Chondrocyte (in vitro differentiated cells): Measurements from ENCODE around the gene LSS. TPM values are rescaled to one million over a fixed set of nuclear protein-coding genes. Genes with fewer than 3 reads are reported as not detected.
"Not testable (repeated sequence)": the region's sequence is repeated elsewhere in the genome, so short reads cannot be mapped to it uniquely, and the experiment has no call there.

Experiments
- DNase-seq: peaks from one replicate; pipeline ENCODE4 v3.0.0; 2021; ENCODE audit warnings: mixed read lengths, low spot score
- H3K27ac Mint-ChIP-seq: one replicate; pipeline ENCODE4 v1.8.0; 2021; ENCODE audit warnings: mild to moderate bottlenecking, moderate library complexity, mixed read lengths; ENCODE audit not compliant: unreplicated experiment
- H3K27me3 Mint-ChIP-seq: 2 replicates; pipeline ENCODE4 v1.8.0; 2021; ENCODE audit warnings: low read depth, mixed read lengths
- H3K36me3 Mint-ChIP-seq: 2 replicates; pipeline ENCODE4 v1.8.0; 2021; ENCODE audit warnings: low read depth, mixed read lengths
- H3K4me1 Mint-ChIP-seq: 2 replicates; pipeline ENCODE4 v1.8.0; 2021; ENCODE audit warnings: low read depth, mild to moderate bottlenecking, mixed read lengths
- H3K4me3 Mint-ChIP-seq: one replicate; pipeline ENCODE4 v1.8.0; 2021; ENCODE audit warnings: mild to moderate bottlenecking, moderate library complexity, mixed read lengths; ENCODE audit not compliant: unreplicated experiment
- H3K9me3 Mint-ChIP-seq: 2 replicates; pipeline ENCODE4 v1.8.0; 2021; ENCODE audit warnings: low read depth, mixed read lengths
- total RNA-seq: library from RNA; stranded (reverse); gene quantifications from 3 replicates; pipeline ENCODE4 v1.2.1, GENCODE V29; 2021
- TF ChIP-seq, protein P1 (sequence below): fragments of 200-600 bp; sonication (generic); IDR thresholded peaks from 2 replicates; pipeline ENCODE4 v1.5.0; 2021; ENCODE audit warnings: antibody characterized with exemption, mild to moderate bottlenecking, moderate library complexity

The LSS gene
- total RNA-seq, 1 donor from 2014 or later = 107 TPM

DNA sequence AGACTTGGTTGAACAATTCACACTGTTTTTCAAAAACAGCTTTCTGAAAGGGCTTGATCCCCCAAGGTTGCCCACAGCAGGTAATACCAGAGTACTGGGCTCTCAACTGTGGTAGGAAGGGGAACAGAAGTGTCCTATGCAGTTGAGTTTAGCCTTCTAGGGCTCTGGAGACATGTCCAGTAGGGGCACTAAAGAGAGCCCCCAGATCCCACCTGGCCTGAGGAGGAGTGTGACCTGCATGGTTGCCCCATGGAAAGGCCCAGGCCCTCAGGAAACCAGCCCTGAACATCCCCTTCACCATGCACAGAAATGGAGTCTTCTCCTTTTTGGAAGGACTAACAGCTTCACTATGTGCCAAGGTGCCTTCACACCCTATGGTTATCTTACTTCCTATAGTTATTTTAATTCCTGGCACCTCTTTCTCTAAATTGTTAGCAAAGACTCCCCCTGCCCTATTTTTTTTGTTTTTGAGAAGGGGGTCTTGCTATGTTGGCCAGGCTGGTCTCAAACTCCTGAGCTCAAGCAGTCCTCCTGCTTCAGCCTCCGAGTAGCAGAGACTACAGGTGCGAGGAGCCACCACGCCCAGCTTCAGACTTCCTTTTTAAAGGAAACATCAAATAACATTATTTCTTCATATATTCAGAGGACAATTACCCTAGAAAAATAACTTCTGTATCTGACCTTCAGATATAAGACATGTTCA, 16.8 kb upstream of the LSS start:
- no peak for DNase-seq
- no peak overlapping the region for H3K4me3 Mint-ChIP-seq
- peaks cover 40% of the 10 kb centered on the region for H3K36me3 Mint-ChIP-seq
- no peaks in the 10 kb centered on the region for H3K9me3 Mint-ChIP-seq
- TF ChIP-seq, protein P1, sequence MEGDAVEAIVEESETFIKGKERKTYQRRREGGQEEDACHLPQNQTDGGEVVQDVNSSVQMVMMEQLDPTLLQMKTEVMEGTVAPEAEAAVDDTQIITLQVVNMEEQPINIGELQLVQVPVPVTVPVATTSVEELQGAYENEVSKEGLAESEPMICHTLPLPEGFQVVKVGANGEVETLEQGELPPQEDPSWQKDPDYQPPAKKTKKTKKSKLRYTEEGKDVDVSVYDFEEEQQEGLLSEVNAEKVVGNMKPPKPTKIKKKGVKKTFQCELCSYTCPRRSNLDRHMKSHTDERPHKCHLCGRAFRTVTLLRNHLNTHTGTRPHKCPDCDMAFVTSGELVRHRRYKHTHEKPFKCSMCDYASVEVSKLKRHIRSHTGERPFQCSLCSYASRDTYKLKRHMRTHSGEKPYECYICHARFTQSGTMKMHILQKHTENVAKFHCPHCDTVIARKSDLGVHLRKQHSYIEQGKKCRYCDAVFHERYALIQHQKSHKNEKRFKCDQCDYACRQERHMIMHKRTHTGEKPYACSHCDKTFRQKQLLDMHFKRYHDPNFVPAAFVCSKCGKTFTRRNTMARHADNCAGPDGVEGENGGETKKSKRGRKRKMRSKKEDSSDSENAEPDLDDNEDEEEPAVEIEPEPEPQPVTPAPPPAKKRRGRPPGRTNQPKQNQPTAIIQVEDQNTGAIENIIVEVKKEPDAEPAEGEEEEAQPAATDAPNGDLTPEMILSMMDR = no peak
- no peak overlapping the region for H3K27ac Mint-ChIP-seq
- no peaks in the 10 kb centered on the region for H3K27me3 Mint-ChIP-seq
- H3K4me1 Mint-ChIP-seq = no peaks in the 10 kb centered on the region

DNA sequence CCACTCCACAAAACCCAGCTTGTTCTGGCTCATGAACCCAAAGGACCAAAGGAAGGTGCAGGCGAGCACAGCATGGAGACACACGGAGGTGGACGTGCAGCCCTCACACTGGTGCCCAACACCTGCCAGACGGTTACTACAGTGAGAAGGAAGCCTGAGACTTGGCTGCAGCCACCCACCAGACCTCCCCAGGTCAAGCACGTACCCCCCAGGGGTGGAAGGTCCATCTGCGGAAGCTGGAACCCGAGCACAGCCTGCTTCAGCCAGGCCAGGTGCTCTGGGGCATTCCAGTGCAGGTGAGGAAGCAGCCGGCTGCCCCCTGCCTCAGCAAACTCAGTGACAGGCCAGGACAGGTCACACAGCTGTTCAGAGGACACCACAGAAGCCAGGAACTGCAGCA, 16.0 kb upstream of the LSS start:
- Mint-ChIP-seq H3K36me3 (peaks cover 41% of the 10 kb centered on the region), H3K27ac (no peak overlapping the region), H3K4me1 (no peaks in the 10 kb centered on the region), H3K4me3 (no peak overlapping the region), H3K27me3 (no peaks in the 10 kb centered on the region), H3K9me3 (no peaks in the 10 kb centered on the region)
- no peak for DNase-seq
- TF ChIP-seq, protein P1 = no peak

DNA sequence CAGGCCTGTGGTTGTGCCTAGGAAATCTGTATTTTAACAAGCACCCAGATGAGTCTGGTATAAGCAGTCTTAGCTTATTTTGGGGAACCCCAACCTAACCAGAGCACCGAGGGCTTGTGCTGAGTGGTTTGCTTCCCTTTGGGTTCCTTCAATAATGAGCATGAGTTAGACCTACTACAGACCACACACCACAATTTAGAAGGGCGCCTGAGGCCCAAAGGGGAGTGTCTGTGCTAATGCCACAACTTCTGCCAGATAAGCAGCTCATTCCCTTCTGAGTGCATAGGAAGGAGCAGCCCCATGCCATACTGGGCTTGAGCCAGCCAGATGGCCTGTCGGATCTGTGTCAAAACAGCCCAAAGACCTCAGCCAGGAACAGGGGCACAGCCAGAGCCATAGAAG, 15.4 kb upstream of the LSS start:
- DNase-seq = no peak
- TF ChIP-seq, protein P1 = no peak
- Mint-ChIP-seq H3K4me1 (no peaks in the 10 kb centered on the region), H3K27ac (no peak overlapping the region), H3K9me3 (no peaks in the 10 kb centered on the region), H3K4me3 (no peak overlapping the region), H3K36me3 (peaks cover 45% of the 10 kb centered on the region), H3K27me3 (no peaks in the 10 kb centered on the region)

DNA sequence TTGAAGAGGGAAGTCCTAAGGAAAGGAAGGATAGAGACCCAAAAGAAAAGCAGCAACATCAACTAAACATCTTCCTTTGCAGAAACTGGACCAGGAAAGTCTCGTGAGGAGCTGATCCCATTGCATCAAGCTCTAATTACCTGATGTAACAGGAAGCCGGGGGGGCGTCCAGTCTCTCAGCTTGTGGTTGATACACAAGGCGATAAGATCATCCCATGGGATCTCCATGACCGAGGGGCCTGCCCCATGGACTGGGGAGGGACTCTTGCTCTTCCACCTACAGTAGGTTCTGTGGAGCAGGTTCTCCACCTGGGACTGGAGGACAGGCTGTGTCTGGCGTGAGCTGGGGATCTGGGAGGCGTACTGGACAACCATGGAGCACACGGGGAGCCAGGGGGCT, 14.8 kb upstream of the LSS start:
- Mint-ChIP-seq H3K4me1 (no peaks in the 10 kb centered on the region), H3K27me3 (no peaks in the 10 kb centered on the region), H3K4me3 (no peak overlapping the region), H3K9me3 (no peaks in the 10 kb centered on the region), H3K27ac (no peak overlapping the region), H3K36me3 (peaks cover 49% of the 10 kb centered on the region)
- TF ChIP-seq, protein P1 = no peak
- no peak for DNase-seq

DNA sequence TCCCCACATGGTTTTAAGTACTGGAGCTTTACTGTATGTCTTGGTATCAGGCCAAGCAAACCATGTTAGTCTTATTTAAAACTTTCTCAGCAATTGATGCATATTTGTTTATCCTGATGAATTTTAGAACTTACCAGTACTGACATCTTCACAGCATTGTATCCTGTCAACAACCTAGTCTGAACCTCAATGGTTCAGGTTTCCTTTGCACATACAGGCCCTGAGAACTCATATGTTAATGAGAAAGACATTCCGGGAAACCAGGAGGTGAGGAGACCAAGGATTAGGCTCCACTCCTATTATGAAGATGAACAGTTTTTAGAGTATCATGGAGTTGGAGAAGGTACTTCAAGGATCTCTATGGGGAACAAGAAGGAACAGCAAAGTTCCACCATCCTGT, 13.0 kb upstream of the LSS start:
- H3K9me3 Mint-ChIP-seq, H3K4me3 Mint-ChIP-seq, DNase-seq, H3K4me1 Mint-ChIP-seq, H3K27ac Mint-ChIP-seq, H3K27me3 Mint-ChIP-seq: not testable (repeated sequence)
- H3K36me3 Mint-ChIP-seq = peaks cover 45% of the 10 kb centered on the region

DNA sequence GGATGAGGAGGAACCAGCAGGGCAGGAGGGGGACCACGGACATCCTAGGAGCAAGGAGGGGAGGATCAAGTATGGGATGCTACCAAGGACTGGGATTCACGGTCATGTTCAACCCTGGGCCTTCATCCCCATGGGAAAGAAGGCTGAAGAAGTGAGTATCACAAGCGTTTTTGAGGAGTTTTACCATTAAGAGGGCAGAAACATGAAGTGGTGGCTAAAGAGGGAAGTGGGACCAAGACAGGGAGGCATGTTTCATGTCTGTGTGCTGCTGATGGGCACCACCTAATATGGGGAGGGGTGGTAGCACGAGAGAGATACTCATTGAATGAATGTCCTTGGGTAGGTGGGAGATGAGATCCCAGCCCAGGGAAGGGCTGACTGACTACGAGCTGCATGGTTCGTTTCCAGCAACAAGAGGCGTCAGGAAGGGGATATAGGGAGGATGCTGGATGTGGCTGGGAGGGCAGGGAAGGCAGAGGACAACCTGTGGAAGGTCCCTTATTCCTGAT, 11.3 kb upstream of the LSS start:
- Mint-ChIP-seq H3K4me3 (no peak overlapping the region), H3K36me3 (peaks cover 40% of the 10 kb centered on the region), H3K27ac (no peak overlapping the region), H3K27me3 (no peaks in the 10 kb centered on the region), H3K4me1 (no peaks in the 10 kb centered on the region), H3K9me3 (no peaks in the 10 kb centered on the region)
- TF ChIP-seq, protein P1 = no peak
- no peak for DNase-seq
